CD14-positive monocyte (primary cell): ENCODE data around the gene VAT1L. TPM values are rescaled to one million over a fixed set of nuclear protein-coding genes. Genes with fewer than 3 reads are reported as not detected.

Source experiments
- DNase-seq, 3 donors: peaks; one replicate each; pipeline ENCODE4 v3.0.0-alpha.2; 2011 to 2022
- H2AFZ ChIP-seq: 2 replicates; pipeline ENCODE4 v1.6.0; 2012; ENCODE audit warnings: mild to moderate bottlenecking, low read depth, low read length, inconsistent platforms; ENCODE audit not compliant: insufficient read depth, poor library complexity, severe bottlenecking
- H3K27ac ChIP-seq, 2 donors: 1 replicate in 1 of 2; 2 replicates in 1 of 2; pipeline ENCODE4 v1.5.1; 2012 to 2013; ENCODE audit warnings: low read length in 2 of 2, control low read depth in 1 of 2, inconsistent platforms in 1 of 2, low read depth in 1 of 2, mild to moderate bottlenecking in 1 of 2
- H3K27me3 ChIP-seq, 2 donors: one replicate each; pipeline versions ENCODE4 v1.6.0 to v1.6.1; 2011 to 2013; ENCODE audit warnings: low read length in 2 of 2; ENCODE audit not compliant: control insufficient read depth in 2 of 2, insufficient read depth in 2 of 2
- H3K36me3 ChIP-seq, 2 donors: replicated peaks in 1 of 2; 1 replicate in 1 of 2; 2 replicates in 1 of 2; pipeline versions ENCODE4 v1.5.1 to v1.6.1; 2012 to 2013; ENCODE audit warnings: low read length in 2 of 2, control low read depth in 1 of 2, inconsistent platforms in 1 of 2, mild to moderate bottlenecking in 1 of 2; ENCODE audit not compliant: insufficient read depth in 2 of 2, control insufficient read depth in 1 of 2
- H3K4me1 ChIP-seq, 2 donors: 1 replicate in 1 of 2; 2 replicates in 1 of 2; pipeline versions ENCODE4 v1.5.1 to v1.6.1; 2012 to 2013; ENCODE audit warnings: low read length in 2 of 2, control low read depth in 1 of 2, inconsistent platforms in 1 of 2, mild to moderate bottlenecking in 1 of 2, moderate library complexity in 1 of 2; ENCODE audit not compliant: insufficient read depth in 2 of 2, control insufficient read depth in 1 of 2
- H3K4me2 ChIP-seq: replicated peaks from 2 replicates; pipeline ENCODE3; 2012; ENCODE audit warnings: low read length, moderate library complexity, mild to moderate bottlenecking; ENCODE audit not compliant: poor library complexity, severe bottlenecking; ENCODE audit errors: extremely low read depth
- H3K4me3 ChIP-seq, 3 experiments: fragments of 200-600 bp in 1 of 3; sonication (generic) in 1 of 3; replicated peaks in 1 of 3; 1 replicate in 2 of 3; 2 replicates in 1 of 3; pipeline ENCODE4 v1.5.1; 2011 to 2013; ENCODE audit warnings: low read length in 3 of 3, mild to moderate bottlenecking in 3 of 3, control low read depth in 2 of 3, low read depth in 2 of 3, inconsistent platforms in 1 of 3, moderate library complexity in 1 of 3
- H3K79me2 ChIP-seq: 2 replicates; pipeline ENCODE4 v1.6.0; 2012; ENCODE audit warnings: mild to moderate bottlenecking, control low read depth, inconsistent platforms, low read length, moderate library complexity; ENCODE audit not compliant: insufficient read depth
- H3K9ac ChIP-seq: 2 replicates; pipeline ENCODE4 v1.6.0; 2017; ENCODE audit warnings: low read length, mild to moderate bottlenecking; ENCODE audit not compliant: insufficient read depth, poor library complexity, severe bottlenecking
- H3K9me3 ChIP-seq, 2 donors: replicated peaks in 1 of 2; 1 replicate in 1 of 2; 2 replicates in 1 of 2; pipeline versions ENCODE4 v1.5.1 to v1.6.1; 2012 to 2013; ENCODE audit warnings: low read length in 2 of 2, control low read depth in 1 of 2; ENCODE audit not compliant: control insufficient read depth in 1 of 2, insufficient read depth in 1 of 2
- H4K20me1 ChIP-seq: 2 replicates; pipeline ENCODE4 v1.6.0; 2012; ENCODE audit warnings: mild to moderate bottlenecking, low read length, control low read depth, moderate library complexity; ENCODE audit not compliant: insufficient read depth
- H3K27ac Mint-ChIP-seq, 7 donors: one replicate each; pipeline ENCODE4 v1.8.0; 2020; ENCODE audit warnings: mild to moderate bottlenecking in 7 of 7, mixed read lengths in 7 of 7, moderate library complexity in 6 of 7, inconsistent platforms in 2 of 7
- H3K27me3 Mint-ChIP-seq, 3 donors: one replicate each; pipeline ENCODE4 v1.8.0; 2021 to 2022; ENCODE audit warnings: low read depth in 3 of 3, mild to moderate bottlenecking in 3 of 3, mixed read lengths in 3 of 3, moderate library complexity in 3 of 3, inconsistent platforms in 1 of 3
- H3K36me3 Mint-ChIP-seq, 2 donors: one replicate each; pipeline ENCODE4 v1.8.0; 2020; ENCODE audit warnings: mixed read lengths in 2 of 2, inconsistent platforms in 1 of 2, mild to moderate bottlenecking in 1 of 2
- H3K4me1 Mint-ChIP-seq: one replicate; pipeline ENCODE4 v1.8.0; 2020; ENCODE audit warnings: mild to moderate bottlenecking, mixed read lengths
- H3K4me3 Mint-ChIP-seq, 2 donors: one replicate each; pipeline ENCODE4 v1.8.0; 2020; ENCODE audit warnings: mild to moderate bottlenecking in 2 of 2, mixed read lengths in 2 of 2, moderate library complexity in 1 of 2
- H3K9me3 Mint-ChIP-seq, 7 donors: one replicate each; pipeline ENCODE4 v1.8.0; 2020 to 2022; ENCODE audit warnings: mixed read lengths in 7 of 7, mild to moderate bottlenecking in 6 of 7, moderate library complexity in 6 of 7, inconsistent platforms in 2 of 7
- CTCF ChIP-seq: fragments of 200-600 bp; IDR thresholded peaks from one replicate; pipeline ENCODE4 v1.8.0; 2022; ENCODE audit warnings: antibody characterized with exemption, mild to moderate bottlenecking
- WGBS: methylation state at CpG from one replicate; pipeline ENCODE4 v1.1.5; 2013; ENCODE audit warnings: missing lambda C conversion rate; ENCODE audit not compliant: insufficient coverage; 5-methylcytosine and 5-hydroxymethylcytosine counted together
- intact Hi-C, 2 donors: fragments of 100-400 bp; cut with micrococcal nuclease; formaldehyde crosslinking; loops; one replicate each; pipeline versions ENCODE4 v1.15.0 to v1.15.1; 2023
- polyA plus RNA-seq, 3 donors: library from polyadenylated mRNA; depleted of rRNA in 1 of 3; unstranded in 2 of 3; stranded (reverse) in 1 of 3; fragments of 300-500 nt in 2 of 3; fragments of >200 nt in 1 of 3; fragmentation: Illumina TruSeq in 2 of 3; gene quantifications; 1 replicate in 2 of 3; 2 replicates in 1 of 3; pipeline ENCODE4 v1.2.3, GENCODE V29; 2012 to 2021

The VAT1L gene
- polyA plus RNA-seq, 3 donors: not detected

GRCh38 chr16:77928096-77928495, 139.7 kb downstream of the VAT1L start:
- DNase-seq: no peak
- H4K20me1 ChIP-seq: no peaks in the 10 kb centered on the region
- H3K9ac ChIP-seq: no peak overlapping the region
- Mint-ChIP-seq H3K4me3 (no peak overlapping the region), H3K27me3 (peaks cover 3 to 10% (median 7%) of the 10 kb centered on the region in 3 donors), H3K9me3 (peaks cover 0 to 7% (median 2%) of the 10 kb centered on the region in 7 donors), H3K27ac (no peak overlapping the region), H3K36me3 (no peaks in the 10 kb centered on the region), H3K4me1 (no peaks in the 10 kb centered on the region)
- H3K27me3 ChIP-seq: no peaks in the 10 kb centered on the region
- no peak overlapping the region for H3K4me3 ChIP-seq
- intact Hi-C loops: no loop called here
- H3K36me3 ChIP-seq: no peaks in the 10 kb centered on the region
- no peak overlapping the region for H2AFZ ChIP-seq
- no peaks in the 10 kb centered on the region for H3K9me3 ChIP-seq
- H3K4me1 ChIP-seq: no peaks in the 10 kb centered on the region
- no peaks in the 10 kb centered on the region for H3K79me2 ChIP-seq
- no peak overlapping the region for H3K4me2 ChIP-seq
- no peak overlapping the region for H3K27ac ChIP-seq
- no peak for TF ChIP-seq CTCF

- no peaks in the 10 kb centered on the region for H3K27me3 ChIP-seq
- no peak for TF ChIP-seq CTCF
- H3K9me3 ChIP-seq: no peaks in the 10 kb centered on the region
- H3K27ac ChIP-seq: no peak overlapping the region
- no peaks in the 10 kb centered on the region for H3K36me3 ChIP-seq
- no peak overlapping the region for H3K4me3 ChIP-seq
- H3K4me3 Mint-ChIP-seq: no peak overlapping the region
- H3K36me3 Mint-ChIP-seq: no peaks in the 10 kb centered on the region
- no peaks in the 10 kb centered on the region for H4K20me1 ChIP-seq
- DNase-seq: no peak
- no peak overlapping the region for H3K27ac Mint-ChIP-seq
- no peaks in the 10 kb centered on the region for H3K79me2 ChIP-seq
- no peaks in the 10 kb centered on the region for H3K4me1 Mint-ChIP-seq
- 80% methylated on average over 3 of the region's 8 CpGs for WGBS
- intact Hi-C loops: no loop called here
- peaks cover 1 to 7% (median 6%) of the 10 kb centered on the region in 3 donors for H3K27me3 Mint-ChIP-seq
- no peak overlapping the region for H3K9ac ChIP-seq
- peaks cover 0 to 7% (median 3%) of the 10 kb centered on the region in 7 donors for H3K9me3 Mint-ChIP-seq
- no peaks in the 10 kb centered on the region for H3K4me1 ChIP-seq
- no peak overlapping the region for H3K4me2 ChIP-seq
- H2AFZ ChIP-seq: no peak overlapping the region
These were observed 140.6 kb downstream of the VAT1L start for GRCh38 chr16:77929004-77929403.
